H1 (cell line): ENCODE results near the gene SAT2. TPM values are rescaled to one million over a fixed set of nuclear protein-coding genes. Genes with fewer than 3 reads are reported as not detected.

Source experiments
- CTCF ChIA-PET: fragments of 300-600 bp; sonication (Branson Sonifier 250); formaldehyde crosslinking; loops from one replicate; lab custom pipeline; 2021; ENCODE audit not compliant: partially characterized antibody; lab: Charles Lee
- POLR2A ChIA-PET: fragments of 300-600 bp; sonication (Branson Sonifier 250); formaldehyde crosslinking; loops from one replicate; lab custom pipeline; 2021; ENCODE audit warnings: inconsistent platforms; ENCODE audit not compliant: partially characterized antibody; lab: Charles Lee
- DNase-seq, 2 experiments: peaks; one replicate each; pipeline versions ENCODE4 v3.0.0 to v3.0.0-alpha.2; 2010 to 2022; ENCODE audit warnings: low spot score in 2 of 2, low read depth in 1 of 2, mixed read lengths in 1 of 2
- FAIRE-seq: peaks from 2 replicates; lab custom pipeline; 2011; peaks lifted over from hg19 to GRCh38; lab: Jason Lieb, UNC
- H2AFZ ChIP-seq: 2 replicates; pipeline ENCODE4 v1.8.1; 2012; ENCODE audit warnings: low read length, inconsistent platforms
- H2AK5ac ChIP-seq: 2 replicates; pipeline ENCODE4 v1.6.1; 2013; ENCODE audit warnings: low read depth, low read length
- H2BK120ac ChIP-seq: replicated peaks from 2 replicates; pipeline ENCODE3; 2013; ENCODE audit warnings: low read depth, low read length, inconsistent platforms
- H2BK12ac ChIP-seq: 2 replicates; pipeline ENCODE4 v1.6.1; 2013; ENCODE audit warnings: low read depth, low read length
- H2BK15ac ChIP-seq: 2 replicates; pipeline ENCODE4 v1.6.1; 2013; ENCODE audit warnings: low read length
- H2BK20ac ChIP-seq: 2 replicates; pipeline ENCODE4 v1.6.1; 2013; ENCODE audit warnings: low read length
- H2BK5ac ChIP-seq: 2 replicates; pipeline ENCODE4 v1.6.1; 2013; ENCODE audit warnings: low read depth, low read length
- H3K14ac ChIP-seq: 2 replicates; pipeline ENCODE4 v1.6.1; 2013; ENCODE audit warnings: inconsistent platforms; ENCODE audit not compliant: insufficient read length
- H3K18ac ChIP-seq: 2 replicates; pipeline ENCODE4 v1.6.1; 2013; ENCODE audit warnings: low read length; ENCODE audit errors: extremely low read depth
- H3K23ac ChIP-seq: 2 replicates; pipeline ENCODE4 v1.6.1; 2013; ENCODE audit warnings: inconsistent platforms; ENCODE audit not compliant: insufficient read length
- H3K23me2 ChIP-seq: 2 replicates; pipeline ENCODE4 v1.6.1; 2013; ENCODE audit warnings: low read depth, low read length
- H3K27ac ChIP-seq: 2 replicates; pipeline ENCODE4 v1.6.1; 2011; ENCODE audit warnings: low read depth, low read length, inconsistent platforms
- H3K27me3 ChIP-seq, 4 experiments: replicated peaks in 1 of 4; 1 replicate in 1 of 4; 2 replicates in 3 of 4; pipeline versions ENCODE4 v1.6.1 to v1.8.1; 2011 to 2013; ENCODE audit warnings: low read length in 3 of 4, mild to moderate bottlenecking in 3 of 4, inconsistent platforms in 2 of 4, mixed read lengths in 2 of 4, moderate library complexity in 1 of 4; ENCODE audit not compliant: control insufficient read depth in 3 of 4, insufficient read depth in 3 of 4; ENCODE audit errors: extremely low read depth in 1 of 4
- H3K36me3 ChIP-seq, 4 experiments: 2 replicates each; pipeline versions ENCODE4 v1.6.1 to v1.8.1; 2011 to 2013; ENCODE audit warnings: mild to moderate bottlenecking in 4 of 4, low read length in 3 of 4, moderate library complexity in 2 of 4, control low read depth in 1 of 4, inconsistent platforms in 1 of 4; ENCODE audit not compliant: insufficient read depth in 4 of 4, control insufficient read depth in 2 of 4
- H3K4ac ChIP-seq: replicated peaks from 2 replicates; pipeline ENCODE3; 2013; ENCODE audit warnings: low read length, low read depth, mixed read lengths, inconsistent platforms; ENCODE audit not compliant: insufficient read length
- H3K4me1 ChIP-seq, 4 experiments: replicated peaks in 1 of 4; 1 replicate in 1 of 4; 2 replicates in 3 of 4; pipeline versions ENCODE4 v1.6.1 to v1.8.1; 2011 to 2013; ENCODE audit warnings: low read length in 3 of 4, inconsistent platforms in 2 of 4, mixed read lengths in 1 of 4; ENCODE audit not compliant: insufficient read depth in 4 of 4, control insufficient read depth in 3 of 4
- H3K4me2 ChIP-seq, 2 experiments: 2 replicates each; pipeline versions ENCODE4 v1.6.1 to v1.8.1; 2011 to 2013; ENCODE audit warnings: low read depth in 2 of 2, low read length in 2 of 2, control low read depth in 1 of 2, inconsistent platforms in 1 of 2, mild to moderate bottlenecking in 1 of 2; ENCODE audit not compliant: insufficient read depth in 1 of 2
- H3K4me3 ChIP-seq, 4 experiments: fragments of 200-600, 300-600 bp in 1 of 4; sonication (generic), shearing (Covaris generic), sonication (Bioruptor Twin) in 1 of 4; 2 replicates each; pipeline versions ENCODE4 v1.5.1 to v1.8.1; 2011 to 2016; ENCODE audit warnings: low read length in 4 of 4, low read depth in 3 of 4, control low read depth in 2 of 4, inconsistent platforms in 2 of 4, mild to moderate bottlenecking in 2 of 4, mixed read lengths in 1 of 4, moderate library complexity in 1 of 4; ENCODE audit not compliant: insufficient read depth in 2 of 4; ENCODE audit errors: extremely low read depth in 1 of 4
- H3K56ac ChIP-seq: replicated peaks from 2 replicates; pipeline ENCODE3; 2013; ENCODE audit warnings: low read depth, mild to moderate bottlenecking, mixed read lengths, low read length, inconsistent platforms; ENCODE audit not compliant: insufficient read length
- H3K79me1 ChIP-seq: 2 replicates; pipeline ENCODE4 v1.6.1; 2013; ENCODE audit warnings: low read depth, low read length, control low read depth
- H3K79me2 ChIP-seq, 2 experiments: 2 replicates each; pipeline versions ENCODE4 v1.6.1 to v1.8.1; 2012 to 2013; ENCODE audit warnings: low read length in 2 of 2, mild to moderate bottlenecking in 2 of 2, inconsistent platforms in 1 of 2; ENCODE audit not compliant: insufficient read depth in 2 of 2, control insufficient read depth in 1 of 2
- H3K9ac ChIP-seq, 4 experiments: replicated peaks in 1 of 4; 1 replicate in 1 of 4; 2 replicates in 3 of 4; pipeline versions ENCODE4 v1.6.1 to v1.8.1; 2011 to 2013; ENCODE audit warnings: low read depth in 3 of 4, low read length in 3 of 4, control low read depth in 2 of 4, mild to moderate bottlenecking in 2 of 4, moderate library complexity in 2 of 4, inconsistent platforms in 1 of 4; ENCODE audit errors: extremely low read depth in 1 of 4
- H3K9me3 ChIP-seq, 2 experiments: 2 replicates each; pipeline versions ENCODE4 v1.6.1 to v1.8.1; 2012 to 2013; ENCODE audit warnings: mild to moderate bottlenecking in 2 of 2, moderate library complexity in 2 of 2, control low read depth in 1 of 2, inconsistent platforms in 1 of 2, low read depth in 1 of 2, low read length in 1 of 2, mixed read lengths in 1 of 2; ENCODE audit not compliant: insufficient read depth in 2 of 2
- H4K20me1 ChIP-seq, 2 experiments: replicated peaks in 1 of 2; 2 replicates each; pipeline versions ENCODE3 to v1.8.1; 2011 to 2013; ENCODE audit warnings: inconsistent platforms in 2 of 2, low read length in 2 of 2, mild to moderate bottlenecking in 1 of 2; ENCODE audit not compliant: insufficient read depth in 2 of 2, control insufficient read depth in 1 of 2
- H4K5ac ChIP-seq: 2 replicates; pipeline ENCODE4 v1.6.1; 2013; ENCODE audit warnings: low read length, low read depth, mixed read lengths, inconsistent platforms; ENCODE audit not compliant: insufficient read length
- H4K8ac ChIP-seq: 2 replicates; pipeline ENCODE4 v1.8.0; 2013; ENCODE audit warnings: mild to moderate bottlenecking, moderate library complexity, low read length, inconsistent platforms; ENCODE audit not compliant: insufficient read depth; ENCODE audit errors: extremely low read depth
- H4K91ac ChIP-seq: replicated peaks from 2 replicates; pipeline ENCODE3; 2013; ENCODE audit warnings: low read length, mixed read lengths, inconsistent platforms; ENCODE audit not compliant: insufficient read length
- CBX8 ChIP-seq: fragments of 300-800, 300-1000 bp; sonication (generic); IDR thresholded peaks from 2 replicates; pipeline ENCODE4 v1.7.1; 2016; ENCODE audit warnings: low read depth, low read length, borderline replicate concordance
- EP300 ChIP-seq, 2 experiments: IDR thresholded peaks; 1 replicate in 1 of 2; 2 replicates in 1 of 2; pipeline ENCODE4 v1.6.1; 2011 to 2012; ENCODE audit warnings: low read depth in 2 of 2, low read length in 2 of 2, mild to moderate bottlenecking in 2 of 2, borderline replicate concordance in 1 of 2, inconsistent platforms in 1 of 2, moderate library complexity in 1 of 2
- RAD21 ChIP-seq, 2 experiments: IDR thresholded peaks in 1 of 2; conservative IDR thresholded peaks in 1 of 2; 2 replicates each; pipeline ENCODE4 v1.6.1; 2011; ENCODE audit warnings: low read depth in 2 of 2, low read length in 2 of 2, improper control_type of control experiment in 1 of 2, inconsistent platforms in 1 of 2, mild to moderate bottlenecking in 1 of 2, moderate library complexity in 1 of 2
- SIN3A ChIP-seq, 2 experiments: IDR thresholded peaks in 1 of 2; conservative IDR thresholded peaks in 1 of 2; 2 replicates each; pipeline ENCODE4 v1.6.1; 2011 to 2012; ENCODE audit warnings: low read length in 2 of 2, improper control_type of control experiment in 1 of 2, low read depth in 1 of 2, mild to moderate bottlenecking in 1 of 2
- WGBS, 2 experiments: shearing (Covaris generic) in 1 of 2; methylation state at CpG; one replicate each; pipeline versions ENCODE4 v1.1.6 to v1.1.7; 2013 to 2015; ENCODE audit warnings: low lambda C conversion rate in 2 of 2, mixed read lengths in 2 of 2, inconsistent platforms in 1 of 2, low coverage in 1 of 2, missing lambda C conversion rate in 1 of 2; ENCODE audit not compliant: insufficient replicate concordance in 2 of 2, insufficient coverage in 1 of 2, insufficient read length in 1 of 2; ENCODE audit errors: extremely low coverage in 1 of 2, missing lambda C conversion rate in 1 of 2; 5-methylcytosine and 5-hydroxymethylcytosine counted together
- polyA plus RNA-seq, 7 experiments: library from polyadenylated mRNA; depleted of rRNA in 3 of 7; stranded (reverse) in 5 of 7; unstranded in 2 of 7; fragments of >200 nt in 5 of 7; fragments of 200-250 nt in 2 of 7; gene quantifications; 1 replicate in 5 of 7; 2 replicates in 1 of 7; 4 replicates in 1 of 7; pipeline versions ENCODE4 v1.2.1 to v1.2.3, GENCODE V29; 2011 to 2013; ENCODE audit warnings: missing spikeins in 2 of 7, mixed read lengths in 2 of 7
- total RNA-seq: library from RNA; stranded (reverse); fragmentation: NEBNext Ultra II Directional; extraction: Animal tissue kit (Norgen Biotek cat#: 25700); gene quantifications from 2 replicates; pipeline ENCODE4 v1.2.1, GENCODE V29; 2021
- TF ChIP-seq, protein P1 (sequence below), 3 experiments: IDR thresholded peaks; 1 replicate in 2 of 3; 2 replicates in 1 of 3; pipeline versions ENCODE4 v1.5.1 to v1.6.1; 2011; ENCODE audit warnings: low read length in 3 of 3, mild to moderate bottlenecking in 3 of 3, inconsistent platforms in 2 of 3, low read depth in 1 of 3, moderate library complexity in 1 of 3; ENCODE audit not compliant: insufficient read depth in 1 of 3; ENCODE audit errors: control extremely low read depth in 1 of 3

The SAT2 gene
- total and polyA plus RNA-seq, 2 of the 8 experiments (the other 6 are each of a cell fraction or from before 2014, with no cell fraction given) = 36.4 to 72.3 TPM

DNA sequence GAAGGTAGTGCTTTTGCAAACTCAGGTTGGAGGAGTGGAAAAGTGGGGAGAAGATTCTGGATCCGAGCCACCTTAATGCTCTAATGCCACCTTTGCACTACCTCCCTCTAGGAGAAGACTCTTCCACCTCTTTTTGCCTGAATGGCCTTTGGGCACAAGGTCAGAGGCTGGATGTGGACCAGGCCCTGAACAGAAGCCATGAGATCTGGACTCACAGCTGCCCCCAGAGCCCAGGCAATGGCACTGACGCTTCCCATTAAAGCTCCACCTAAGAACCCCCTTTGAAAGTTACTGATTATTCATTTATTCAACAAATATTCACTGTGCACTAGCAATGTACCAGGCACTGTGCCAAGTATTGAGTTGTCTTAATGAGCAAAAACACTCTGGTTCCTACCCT is 5.5 kb upstream of the SAT2 start:
- Histone ChIP-seq H3K4ac (no peak overlapping the region), H2BK15ac (peak overlapping the region; percentile 48; the same call in 1 of the 2 replicates), H3K27me3 (no peaks in the 10 kb centered on the region), H4K20me1 (no peaks in the 10 kb centered on the region), H3K36me3 (no peaks in the 10 kb centered on the region), H4K5ac (no peak overlapping the region), H4K91ac (no peak overlapping the region), H2AFZ (0 out of 2 replicates have a peak overlapping the region, but pooled peaks have one; percentile 82), H3K14ac (no peak overlapping the region), H2BK5ac (peak overlapping the region; percentile 20; the same call in 1 of the 2 replicates), H3K9ac (no peak overlapping the region), H3K23ac (no peak overlapping the region), H3K4me2 (no peak overlapping the region), H3K4me3 (no peak overlapping the region), H4K8ac (no peak overlapping the region), H3K56ac (no peak overlapping the region), H3K23me2 (no peaks in the 10 kb centered on the region), H2AK5ac (0 out of 2 replicates have a peak overlapping the region, but pooled peaks have one; percentile 14), H3K27ac (no peak overlapping the region), H2BK12ac (0 out of 2 replicates have a peak overlapping the region, but pooled peaks have one; percentile 62), H3K9me3 (no peaks in the 10 kb centered on the region), H3K4me1 (peaks cover 0 to 12% (median 3%) of the 10 kb centered on the region in 4 experiments; a peak in 3 of 7 replicates), H3K79me2 (no peaks in the 10 kb centered on the region), H2BK120ac (no peak overlapping the region), H3K18ac (no peak overlapping the region), H3K79me1 (no peaks in the 10 kb centered on the region), H2BK20ac (no peak overlapping the region)
- DNase-seq (no peak), FAIRE-seq (no peak)
- no peak for TF ChIP-seq CBX8
- peak in 1 of 2 experiments; percentile 20; a peak in 1 of 4 replicates for TF ChIP-seq RAD21 (IDR thresholded peaks at IDR 0.05 in 1 of 2, conservative IDR thresholded peaks at IDR 0.05 in 1 of 2; ENCODE audit: low read depth in 2 of 2, low read length in 2 of 2)
- no peak for TF ChIP-seq EP300 (IDR thresholded peaks at IDR 0.05; ENCODE audit: borderline replicate concordance in 1 of 2, low read depth in 2 of 2, low read length in 2 of 2)
- TF ChIP-seq SIN3A (conservative IDR thresholded peaks at IDR 0.05 in 1 of 2, IDR thresholded peaks at IDR 0.05 in 1 of 2; ENCODE audit: low read depth in 1 of 2, low read length in 2 of 2) = no peak
- TF ChIP-seq, protein P1, sequence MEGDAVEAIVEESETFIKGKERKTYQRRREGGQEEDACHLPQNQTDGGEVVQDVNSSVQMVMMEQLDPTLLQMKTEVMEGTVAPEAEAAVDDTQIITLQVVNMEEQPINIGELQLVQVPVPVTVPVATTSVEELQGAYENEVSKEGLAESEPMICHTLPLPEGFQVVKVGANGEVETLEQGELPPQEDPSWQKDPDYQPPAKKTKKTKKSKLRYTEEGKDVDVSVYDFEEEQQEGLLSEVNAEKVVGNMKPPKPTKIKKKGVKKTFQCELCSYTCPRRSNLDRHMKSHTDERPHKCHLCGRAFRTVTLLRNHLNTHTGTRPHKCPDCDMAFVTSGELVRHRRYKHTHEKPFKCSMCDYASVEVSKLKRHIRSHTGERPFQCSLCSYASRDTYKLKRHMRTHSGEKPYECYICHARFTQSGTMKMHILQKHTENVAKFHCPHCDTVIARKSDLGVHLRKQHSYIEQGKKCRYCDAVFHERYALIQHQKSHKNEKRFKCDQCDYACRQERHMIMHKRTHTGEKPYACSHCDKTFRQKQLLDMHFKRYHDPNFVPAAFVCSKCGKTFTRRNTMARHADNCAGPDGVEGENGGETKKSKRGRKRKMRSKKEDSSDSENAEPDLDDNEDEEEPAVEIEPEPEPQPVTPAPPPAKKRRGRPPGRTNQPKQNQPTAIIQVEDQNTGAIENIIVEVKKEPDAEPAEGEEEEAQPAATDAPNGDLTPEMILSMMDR (IDR thresholded peaks at IDR 0.05; ENCODE audit: control extremely low read depth in 1 of 3, insufficient read depth in 1 of 3, low read depth in 1 of 3, low read length in 3 of 3) = peak; percentile 41 to 47 (median 47)
- ChIA-PET POLR2A (interaction anchor here (0.9 to 79.4 kb wide), 8 partner anchors 18 to 80 kb away, joined by 3 to 2272 read pairs (median 4); partner anchors contain the start of genes ATP1B2, FXR2, MPDU1 and SOX15), CTCF (interaction anchor here (0.7 to 15.7 kb wide), 20 partner anchors 9 to 296 kb away, joined by 3 to 332 read pairs (median 8); partner anchors contain the start of genes ATP1B2, CD68, DNAH2 and EFNB3)
- WGBS, 2 experiments = 88% methylated on average over 2 of the region's 2 CpGs; no CpG with 5 or more reads in 1 of the 2 experiments
